Measurements from ENCODE around the gene ADCY7.

ADCY7 gene

GRCh38 chr16:50298591-50299507 is 32.5 kb downstream of the ADCY7 start:
- no peak for DNase-seq (ENCODE audit: low read depth)

GRCh38 chr16:50299508-50300105 is 33.3 kb downstream of the ADCY7 start:
- no peak for DNase-seq (ENCODE audit: low read depth)

GRCh38 chr16:50300942-50301625 is 34.7 kb downstream of the ADCY7 start:
- DNase-seq (ENCODE audit: low read depth) = no peak

GRCh38 chr16:50301626-50302471 is 35.5 kb downstream of the ADCY7 start:
- DNase-seq (ENCODE audit: low read depth) = no peak

- no peak for DNase-seq (ENCODE audit: low read depth)
These were observed 36.2 kb downstream of the ADCY7 start for GRCh38 chr16:50302472-50303005.

- DNase-seq (ENCODE audit: low read depth) = no peak
These were observed 36.8 kb downstream of the ADCY7 start for GRCh38 chr16:50303041-50303604.

- no peak for DNase-seq (ENCODE audit: low read depth)
These were observed 37.5 kb downstream of the ADCY7 start for GRCh38 chr16:50303605-50304466.

- no peak for DNase-seq (ENCODE audit: low read depth)
These were observed 38.4 kb downstream of the ADCY7 start for GRCh38 chr16:50304467-50305440.

GRCh38 chr16:50305441-50306061 is 39.2 kb downstream of the ADCY7 start:
- no peak for DNase-seq (ENCODE audit: low read depth)

- no peak for DNase-seq (ENCODE audit: low read depth)
These were observed 39.9 kb downstream of the ADCY7 start for GRCh38 chr16:50306287-50306686.

GRCh38 chr16:50308237-50308965 is 42.0 kb downstream of the ADCY7 start:
- no peak for DNase-seq (ENCODE audit: low read depth)

GRCh38 chr16:50309156-50309526 is 42.8 kb downstream of the ADCY7 start:
- no peak for DNase-seq (ENCODE audit: low read depth)

GRCh38 chr16:50309527-50310307 is 43.4 kb downstream of the ADCY7 start:
- DNase-seq (ENCODE audit: low read depth) = no peak

- DNase-seq (ENCODE audit: low read depth) = no peak
These were observed 44.2 kb downstream of the ADCY7 start for GRCh38 chr16:50310308-50311133.

GRCh38 chr16:50311134-50311528 is 44.8 kb downstream of the ADCY7 start:
- no peak for DNase-seq (ENCODE audit: low read depth)

GRCh38 chr16:50311891-50312501 is 45.6 kb downstream of the ADCY7 start:
- DNase-seq (ENCODE audit: low read depth) = no peak

Data from activated T-cell treated with anti-CD3 and anti-CD28 coated beads for 24 hours (primary cell).